ENCODE measurements around the gene RPP30.
A peak's percentile ranks its signal among the peaks of the same experiment; 100 is the strongest.
"Not testable (repeated sequence)": the region's sequence is repeated elsewhere in the genome, so short reads cannot be mapped to it uniquely, and the experiment has no call there.

Gene RPP30

GRCh38 chr10:90917968-90918318 is 46.2 kb downstream of the RPP30 start:
- no peak for DNase-seq

- DNase-seq, result no peak
Observed at GRCh38 chr10:90919683-90920574, 48.2 kb downstream of the RPP30 start.

- DNase-seq, result peak; percentile 3 to 13 (median 8)
Observed at GRCh38 chr10:90920986-90921666, 49.4 kb downstream of the RPP30 start, which contains the start of gene ANKRD1. Gene ANKRD1 (minus strand): TSS chr10:90921087. CDS start chr10:90921027, 60 bp downstream.

- DNase-seq, result no peak
Observed at GRCh38 chr10:90921906-90922305, 50.1 kb downstream of the RPP30 start.

- no peak for DNase-seq
Observed at GRCh38 chr10:90923111-90923731, 51.4 kb downstream of the RPP30 start.

- DNase-seq, result no peak
Observed at GRCh38 chr10:90924552-90924951, 52.8 kb downstream of the RPP30 start.

- DNase-seq, result no peak
Observed at GRCh38 chr10:90925079-90926029, 53.6 kb downstream of the RPP30 start.

- no peak for DNase-seq
Observed at GRCh38 chr10:90927293-90927692, 55.5 kb downstream of the RPP30 start.

- no peak for DNase-seq
Observed at GRCh38 chr10:90929179-90929578, 57.4 kb downstream of the RPP30 start.

- no peak for DNase-seq
Observed at GRCh38 chr10:90930070-90930837, 58.5 kb downstream of the RPP30 start.

GRCh38 chr10:90930971-90931871 is 59.4 kb downstream of the RPP30 start:
- no peak for DNase-seq

- DNase-seq, result no peak
Observed at GRCh38 chr10:90935581-90936275, 64.0 kb downstream of the RPP30 start.

GRCh38 chr10:90936276-90936659 is 64.5 kb downstream of the RPP30 start:
- DNase-seq, result no peak

GRCh38 chr10:90937645-90938258 is 66.0 kb downstream of the RPP30 start:
- no peak for DNase-seq

- DNase-seq, result peak in 1 of 4 experiments; percentile 3
Observed at GRCh38 chr10:90939116-90939515, 67.3 kb downstream of the RPP30 start.

- no peak for DNase-seq
Observed at GRCh38 chr10:90939648-90940047, 67.9 kb downstream of the RPP30 start.

- DNase-seq, result not testable (repeated sequence)
Observed at GRCh38 chr10:90942980-90943379, 71.2 kb downstream of the RPP30 start.

- no peak for DNase-seq
Observed at GRCh38 chr10:90944749-90945148, 73.0 kb downstream of the RPP30 start.

- DNase-seq, result no peak
Observed at GRCh38 chr10:90945491-90946070, 73.8 kb downstream of the RPP30 start.

Data from suppressor macrophage (primary cell).